Testis (tissue), 3 donors: ENCODE measurements around the gene ANKRD33. TPM values are rescaled to one million over a fixed set of nuclear protein-coding genes. Genes with fewer than 3 reads are reported as not detected.

Experiments
- DNase-seq: peaks from one replicate; pipeline ENCODE4 v3.0.0-alpha.2; 2019
- H3K27ac ChIP-seq, 2 donors: fragments of 200-600 bp; sonication (generic); one replicate each; pipeline ENCODE4 v1.5.1; 2019
- H3K27me3 ChIP-seq: fragments of 200-600 bp; sonication (generic); one replicate; pipeline ENCODE4 v1.5.1; 2019
- H3K36me3 ChIP-seq: fragments of 200-600 bp; sonication (generic); one replicate; pipeline ENCODE4 v1.5.1; 2017; ENCODE audit warnings: low read depth; ENCODE audit errors: missing control alignments
- H3K4me1 ChIP-seq: fragments of 200-600 bp; sonication (generic); one replicate; pipeline ENCODE4 v1.5.1; 2019
- H3K4me3 ChIP-seq, 2 donors: fragments of 200-600 bp; sonication (generic); one replicate each; pipeline ENCODE4 v1.5.1; 2017 to 2019
- H3K9me3 ChIP-seq: fragments of 200-600 bp; sonication (generic); one replicate; pipeline ENCODE4 v1.5.1; 2017
- CTCF ChIP-seq, 3 experiments: fragments of 450-650 bp in 2 of 3; fragments of 200-600 bp in 1 of 3; sonication (generic) in 1 of 3; IDR thresholded peaks; one replicate each; pipeline ENCODE4 v1.5.1; 2016 to 2019; ENCODE audit warnings: antibody characterized with exemption in 3 of 3, mild to moderate bottlenecking in 2 of 3, moderate library complexity in 1 of 3
- POLR2A ChIP-seq: fragments of 450-650 bp; IDR thresholded peaks from one replicate; pipeline ENCODE4 v1.6.1; 2017; ENCODE audit warnings: antibody characterized with exemption, mild to moderate bottlenecking, moderate library complexity
- WGBS, 2 donors: methylation state at CpG; one replicate each; pipeline ENCODE4 v1.1.5; 2018; 5-methylcytosine and 5-hydroxymethylcytosine counted together
- intact Hi-C: fragments of 100-400 bp; cut with DNase I; formaldehyde crosslinking; loops from one replicate; pipeline ENCODE4 v1.15.1; 2023; ENCODE audit warnings: low total_unique reads
- polyA plus RNA-seq: library from polyadenylated mRNA; stranded (reverse); fragments of 350-450 nt; fragmentation: Illumina TruSeq; extraction: RNeasy Lipid Tissue Mini Kit (QIAGEN cat#74804); gene quantifications from one replicate; pipeline ENCODE4 v1.2.3, GENCODE V29; 2014; ENCODE audit warnings: low read depth, low replicate concordance; ENCODE audit not compliant: insufficient read depth
- total RNA-seq, 2 donors: library from RNA; depleted of rRNA; stranded (reverse); fragments of >200 nt; gene quantifications; one replicate each; pipeline ENCODE4 v1.2.3, GENCODE V29; 2016

ANKRD33 gene
- total and polyA plus RNA-seq, 3 donors from 2014 or later: 0.25 to 0.68 TPM; not detected in 1

- Histone ChIP-seq H3K27me3 (no peaks in the 10 kb centered on the region), H3K27ac (no peak overlapping the region), H3K36me3 (no peaks in the 10 kb centered on the region), H3K9me3 (no peaks in the 10 kb centered on the region), H3K4me3 (no peak overlapping the region), H3K4me1 (no peaks in the 10 kb centered on the region)
- 93 to 95% methylated on average over 10 to 22 of the region's 22 CpGs for WGBS, 2 donors
- intact Hi-C loops: no loop called here
- TF ChIP-seq CTCF (IDR thresholded peaks at IDR 0.05) (no peak), POLR2A (no peak)
- no peak for DNase-seq
These were observed 2.7 kb downstream of the ANKRD33 start for GRCh38 chr12:51890511-51891171.

GRCh38 chr12:51891843-51892242, 3.9 kb downstream of the ANKRD33 start:
- no peak overlapping the region for H3K4me3 ChIP-seq
- intact Hi-C loops: no loop called here
- no peaks in the 10 kb centered on the region for H3K4me1 ChIP-seq
- TF ChIP-seq POLR2A (no peak), CTCF (IDR thresholded peaks at IDR 0.05) (peak in 2 of 3 experiments; percentile 32 to 35)
- H3K36me3 ChIP-seq: no peaks in the 10 kb centered on the region
- no peaks in the 10 kb centered on the region for H3K9me3 ChIP-seq
- H3K27ac ChIP-seq: no peak overlapping the region
- no peak for DNase-seq
- no peaks in the 10 kb centered on the region for H3K27me3 ChIP-seq

GRCh38 chr12:51893786-51894185, 5.9 kb downstream of the ANKRD33 start:
- no peaks in the 10 kb centered on the region for H3K36me3 ChIP-seq
- no peaks in the 10 kb centered on the region for H3K27me3 ChIP-seq
- no peak overlapping the region for H3K27ac ChIP-seq
- no peaks in the 10 kb centered on the region for H3K4me1 ChIP-seq
- intact Hi-C loops: no loop called here
- 78 to 80% methylated on average over 6 of the region's 6 CpGs for whole genome bisulfite sequencing, 2 donors
- TF ChIP-seq POLR2A (no peak), CTCF (IDR thresholded peaks at IDR 0.05) (no peak)
- peak; percentile 10 for DNase-seq
- no peak overlapping the region for H3K4me3 ChIP-seq
- H3K9me3 ChIP-seq: no peaks in the 10 kb centered on the region

GRCh38 chr12:51895378-51896135, 7.7 kb downstream of the ANKRD33 start:
- intact Hi-C loops: loop anchor here (5.0 kb wide), 1 partner anchor 82 kb away; no protein-coding TSS in a partner anchor
- no peak for TF ChIP-seq POLR2A
- no peak for TF ChIP-seq CTCF (IDR thresholded peaks at IDR 0.05)
- Histone ChIP-seq H3K4me1 (no peaks in the 10 kb centered on the region), H3K27me3 (no peaks in the 10 kb centered on the region), H3K27ac (no peak overlapping the region), H3K36me3 (no peaks in the 10 kb centered on the region), H3K4me3 (no peak overlapping the region), H3K9me3 (no peaks in the 10 kb centered on the region)
- WGBS, 2 donors: 86 to 91% methylated on average over 7 to 8 of the region's 8 CpGs
- no peak for DNase-seq
